HepG2 (cell line): Measurements from ENCODE around the gene AARS1. TPM values are rescaled to one million over a fixed set of nuclear protein-coding genes. Genes with fewer than 3 reads are reported as not detected.

Source experiments
- CSRNP2 ChIP-seq: sonication (generic); formaldehyde crosslinking; conservative IDR thresholded peaks from 2 replicates; pipeline ENCODE4 v1.8.0; 2022; ENCODE audit warnings: low read depth, missing genetic modification reagents
- DNMT1 ChIP-seq: sonication (generic); formaldehyde crosslinking; IDR thresholded peaks from 2 replicates; pipeline ENCODE4 v1.5.1; 2020; ENCODE audit warnings: mild to moderate bottlenecking, missing genetic modification reagents
- FOXA3 ChIP-seq: IDR thresholded peaks from 2 replicates; pipeline ENCODE4 v1.6.1; 2016; ENCODE audit warnings: missing genetic modification reagents, missing compliant biosample characterization
- FOXK1 ChIP-seq: sonication (generic); formaldehyde crosslinking; IDR thresholded peaks from 2 replicates; pipeline ENCODE4 v1.4.0; 2020; ENCODE audit warnings: low read depth, missing genetic modification reagents, borderline replicate concordance
- HNF4A ChIP-seq: sonication (generic); formaldehyde crosslinking; IDR thresholded peaks from 2 replicates; pipeline ENCODE4 v1.4.0; 2020; ENCODE audit warnings: missing genetic modification reagents
- HNRNPH1 ChIP-seq: fragments of 200-400 bp; formaldehyde crosslinking; optimal IDR thresholded peaks from 2 replicates; pipeline ENCODE3; 2017; ENCODE audit warnings: mild to moderate bottlenecking, low read depth, low read length
- IKZF1 ChIP-seq: fragments of 450-650 bp; IDR thresholded peaks from 2 replicates; pipeline ENCODE4 v1.7.1; 2016
- KDM5A ChIP-seq: fragments of 200-600 bp; sonication (generic); IDR thresholded peaks from 2 replicates; pipeline ENCODE4 v1.7.0; 2018; ENCODE audit warnings: antibody characterized with exemption, mild to moderate bottlenecking, low read length, borderline replicate concordance
- KLF6 ChIP-seq: IDR thresholded peaks from 2 replicates; pipeline ENCODE4 v1.8.0; 2016; ENCODE audit warnings: missing biosample characterization, missing genetic modification reagents
- RFXAP ChIP-seq: sonication (generic); formaldehyde crosslinking; IDR thresholded peaks from 2 replicates; pipeline ENCODE4 v1.4.0; 2020; ENCODE audit warnings: missing genetic modification reagents, borderline replicate concordance
- SKI ChIP-seq: fragments of 450-650 bp; IDR thresholded peaks from one replicate; pipeline ENCODE4 v1.6.1; 2018; ENCODE audit warnings: mild to moderate bottlenecking; ENCODE audit not compliant: partially characterized antibody
- SPEN ChIP-seq: sonication (generic); formaldehyde crosslinking; IDR thresholded peaks from 2 replicates; pipeline ENCODE4 v1.5.1; 2020; ENCODE audit warnings: low read depth, mild to moderate bottlenecking, missing genetic modification reagents
- ZBTB21 ChIP-seq: sonication (generic); formaldehyde crosslinking; IDR thresholded peaks from 2 replicates; pipeline ENCODE4 v1.4.0; 2020; ENCODE audit warnings: missing genetic modification reagents
- ZC3H4 ChIP-seq: sonication (generic); formaldehyde crosslinking; IDR thresholded peaks from 2 replicates; pipeline ENCODE4 v1.4.0; 2020; ENCODE audit warnings: missing genetic modification reagents, borderline replicate concordance
- ZMAT3 ChIP-seq: sonication (generic); formaldehyde crosslinking; conservative IDR thresholded peaks from 2 replicates; pipeline ENCODE4 v1.7.0; 2021; ENCODE audit warnings: missing genetic modification reagents
- ZNF101 ChIP-seq: sonication (generic); formaldehyde crosslinking; IDR thresholded peaks from 2 replicates; pipeline ENCODE4 v1.4.0; 2020; ENCODE audit warnings: mild to moderate bottlenecking, low read depth, missing genetic modification reagents, borderline replicate concordance
- ZNF24 ChIP-seq: fragments of 450-650 bp; IDR thresholded peaks from 2 replicates; pipeline ENCODE4 v1.6.1; 2017; ENCODE audit warnings: antibody characterized with exemption, mild to moderate bottlenecking
- ZNF512B ChIP-seq: sonication (generic); formaldehyde crosslinking; IDR thresholded peaks from 2 replicates; pipeline ENCODE4 v1.5.1; 2020; ENCODE audit warnings: missing genetic modification reagents, mild to moderate bottlenecking, borderline replicate concordance
- ZNF709 ChIP-seq: sonication (generic); formaldehyde crosslinking; IDR thresholded peaks from 2 replicates; pipeline ENCODE4 v1.5.0; 2020; ENCODE audit warnings: mild to moderate bottlenecking, missing genetic modification reagents
- ZSCAN25 ChIP-seq: sonication (generic); formaldehyde crosslinking; IDR thresholded peaks from 2 replicates; pipeline ENCODE4 v1.8.0; 2022; ENCODE audit warnings: mild to moderate bottlenecking, missing genetic modification reagents
- ZSCAN30 ChIP-seq: sonication (generic); formaldehyde crosslinking; IDR thresholded peaks from 2 replicates; pipeline ENCODE4 v1.5.0; 2020; ENCODE audit warnings: mild to moderate bottlenecking, missing genetic modification reagents
- polyA plus RNA-seq, 8 experiments: library from polyadenylated mRNA; depleted of rRNA in 3 of 8; stranded (reverse) in 7 of 8; unstranded in 1 of 8; fragments of >200 nt; fragmentation: Illumina TruSeq in 4 of 8; extraction: Trizol in 4 of 8; gene quantifications; 2 replicates each; pipeline versions ENCODE4 v1.2.1 to v1.2.3, GENCODE V29; 2011 to 2016; ENCODE audit warnings: low read depth in 4 of 8, missing spikeins in 1 of 8, mixed read lengths in 1 of 8; ENCODE audit not compliant: insufficient read depth in 1 of 8
- total RNA-seq, 5 experiments: library from RNA; depleted of rRNA; stranded (reverse); fragments of >200 nt; fragmentation: Illumina TruSeq; extraction: Trizol; gene quantifications; 2 replicates each; pipeline ENCODE4 v1.2.3, GENCODE V29; 2016; ENCODE audit warnings: low read depth in 1 of 5
- TF ChIP-seq, protein P1 (sequence below): sonication (generic); formaldehyde crosslinking; IDR thresholded peaks from 2 replicates; pipeline ENCODE4 v1.8.1; 2023; ENCODE audit warnings: mild to moderate bottlenecking, inconsistent platforms, moderate library complexity, missing genetic modification reagents, borderline replicate concordance
- TF ChIP-seq, protein P2 (sequence below): sonication (generic); formaldehyde crosslinking; conservative IDR thresholded peaks from 2 replicates; pipeline ENCODE4 v1.4.0; 2020; ENCODE audit warnings: missing genetic modification reagents

The AARS1 gene
- total and polyA plus RNA-seq, 2 of the 13 experiments (the other 11 are each of a cell fraction or from before 2014, with no cell fraction given) = 107 to 132 TPM

- TF ChIP-seq ZNF512B (CRISPR knock-in tag) (peak; percentile 94; the same call in 1 of the 2 replicates), KLF6 (CRISPR knock-in tag) (peak; percentile 76), CSRNP2 (CRISPR knock-in tag) (no peak), ZMAT3 (CRISPR knock-in tag) (peak; percentile 81; the same call in 1 of the 2 replicates), IKZF1 (no peak), HNRNPH1 (no peak), SKI (peak; percentile 70), ZSCAN30 (CRISPR knock-in tag) (peak; percentile 5; the same call in 1 of the 2 replicates), ZC3H4 (CRISPR knock-in tag) (peak; percentile 80; the same call in 1 of the 2 replicates), KDM5A (peak; percentile 91), ZNF709 (CRISPR knock-in tag) (peak; percentile 90; the same call in 1 of the 2 replicates), RFXAP (CRISPR knock-in tag) (no peak; the same call in 1 of the 2 replicates), HNF4A (CRISPR knock-in tag) (peak; percentile 91), FOXA3 (CRISPR knock-in tag) (peak; percentile 95), SPEN (CRISPR knock-in tag) (peak; percentile 98), ZNF101 (CRISPR knock-in tag) (no peak), ZNF24 (no peak), FOXK1 (CRISPR knock-in tag) (peak; percentile 91), ZBTB21 (CRISPR knock-in tag) (peak; percentile 74), DNMT1 (CRISPR knock-in tag) (peak; percentile 91; the same call in 1 of the 2 replicates), ZSCAN25 (CRISPR knock-in tag) (peak; percentile 62; the same call in 1 of the 2 replicates)
- TF ChIP-seq, protein P1, sequence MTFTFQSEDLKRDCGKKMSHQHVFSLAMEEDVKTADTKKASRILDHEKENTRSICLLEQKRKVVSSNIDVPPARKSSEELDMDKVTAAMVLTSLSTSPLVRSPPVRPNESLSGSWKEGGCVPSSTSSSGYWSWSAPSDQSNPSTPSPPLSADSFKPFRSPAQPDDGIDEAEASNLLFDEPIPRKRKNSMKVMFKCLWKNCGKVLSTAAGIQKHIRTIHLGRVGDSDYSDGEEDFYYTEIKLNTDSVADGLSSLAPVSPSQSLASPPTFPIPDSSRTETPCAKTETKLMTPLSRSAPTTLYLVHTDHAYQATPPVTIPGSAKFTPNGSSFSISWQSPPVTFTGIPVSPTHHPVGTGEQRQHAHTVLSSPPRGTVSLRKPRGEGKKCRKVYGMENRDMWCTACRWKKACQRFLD = peak; percentile 45; the same call in 1 of the 2 replicates
- TF ChIP-seq, protein P2, sequence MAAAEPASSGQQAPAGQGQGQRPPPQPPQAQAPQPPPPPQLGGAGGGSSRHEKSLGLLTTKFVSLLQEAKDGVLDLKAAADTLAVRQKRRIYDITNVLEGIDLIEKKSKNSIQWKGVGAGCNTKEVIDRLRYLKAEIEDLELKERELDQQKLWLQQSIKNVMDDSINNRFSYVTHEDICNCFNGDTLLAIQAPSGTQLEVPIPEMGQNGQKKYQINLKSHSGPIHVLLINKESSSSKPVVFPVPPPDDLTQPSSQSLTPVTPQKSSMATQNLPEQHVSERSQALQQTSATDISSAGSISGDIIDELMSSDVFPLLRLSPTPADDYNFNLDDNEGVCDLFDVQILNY (CRISPR knock-in tag) = peak; percentile 55; the same call in 1 of the 2 replicates
These were observed 10.0 kb upstream of the AARS1 start, which contains the start of gene DDX19B (continued) for GRCh38 chr16:70298988-70299938.
